Measurements from ENCODE around the gene TBXAS1. TPM values are rescaled to one million over a fixed set of nuclear protein-coding genes. Genes with fewer than 3 reads are reported as not detected.

Gene TBXAS1
- total and polyA plus RNA-seq, 2 of the 8 experiments (the other 6 are each of a cell fraction or from before 2014, with no cell fraction given), result 0.86 to 2.1 TPM

GRCh38 chr7:140007051-140007690 lies 178.1 kb downstream of the TBXAS1 start (continued):
- TF ChIP-seq SUZ12 (IDR thresholded peaks at IDR 0.05; ENCODE audit: low read length), result no peak
- no peak for TF ChIP-seq SRF (IDR thresholded peaks at IDR 0.05; ENCODE audit: low read depth, low read length)
- TF ChIP-seq POLR2A (IDR thresholded peaks at IDR 0.05; ENCODE audit: control extremely low read depth in 1 of 2, low read depth in 2 of 2, low read length in 2 of 2), result no peak
- TF ChIP-seq RFX5 (IDR thresholded peaks at IDR 0.05; ENCODE audit: borderline replicate concordance, low read depth, low read length), result no peak
- TF ChIP-seq NANOG (IDR thresholded peaks at IDR 0.05; ENCODE audit: insufficient read depth, low read depth, low read length, poor library complexity, severe bottlenecking), result no peak
- no peak for TF ChIP-seq CHD1 (IDR thresholded peaks at IDR 0.05; ENCODE audit: low read depth, low read length)

All from H1 (cell line).